Stimulated activated naive CD4-positive, alpha-beta T cell treated with Interleukin-2 at 50 U/mL for 16 hours (primary cell): ENCODE measurements around the gene PYGO1.
"Not testable (repeated sequence)": the region's sequence is repeated elsewhere in the genome, so short reads cannot be mapped to it uniquely, and the experiment has no call there.

Experiments used
- DNase-seq: peaks from one replicate; lab custom pipeline; 2025; lab: John Stamatoyannopoulos, UW

Gene PYGO1

DNA sequence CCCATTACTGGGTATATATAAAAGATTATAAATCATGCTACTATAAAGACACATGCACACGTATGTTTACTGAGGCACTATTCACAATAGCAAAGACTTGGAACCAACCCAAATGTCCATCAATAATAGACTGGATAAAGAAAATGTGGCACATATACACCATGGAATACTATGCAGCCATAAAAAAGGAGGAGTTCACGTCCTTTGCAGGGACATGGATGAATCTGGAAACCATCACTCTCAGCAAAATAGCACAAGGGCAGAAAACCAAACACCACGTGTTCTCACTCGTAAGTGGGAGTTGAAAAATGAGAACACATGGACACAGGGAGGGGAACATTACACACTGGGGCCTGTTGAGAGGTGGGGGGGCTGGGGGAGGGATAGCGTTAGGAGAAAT is 82.7 kb downstream of the PYGO1 start:
- DNase-seq: not testable (repeated sequence)

DNA sequence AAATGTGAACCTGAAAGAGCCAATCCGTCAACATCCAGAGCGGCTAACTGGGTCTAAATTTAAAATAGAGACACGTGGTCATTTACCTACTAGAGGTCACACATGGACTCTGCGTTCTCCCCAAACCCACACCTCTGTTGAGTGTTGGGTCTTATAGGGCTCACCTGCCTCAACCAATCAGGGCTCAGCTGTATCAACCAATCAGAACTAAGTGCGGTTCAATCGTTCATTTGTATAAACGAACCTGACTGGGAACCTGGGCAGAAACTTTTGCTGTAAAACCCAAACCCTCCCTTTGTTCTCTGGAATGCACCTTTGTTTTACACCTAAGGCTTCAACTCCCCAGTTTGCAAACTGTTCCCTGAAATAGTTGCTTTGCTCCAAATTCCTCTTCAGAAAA is 89.0 kb downstream of the PYGO1 start:
- DNase-seq: no peak

DNA sequence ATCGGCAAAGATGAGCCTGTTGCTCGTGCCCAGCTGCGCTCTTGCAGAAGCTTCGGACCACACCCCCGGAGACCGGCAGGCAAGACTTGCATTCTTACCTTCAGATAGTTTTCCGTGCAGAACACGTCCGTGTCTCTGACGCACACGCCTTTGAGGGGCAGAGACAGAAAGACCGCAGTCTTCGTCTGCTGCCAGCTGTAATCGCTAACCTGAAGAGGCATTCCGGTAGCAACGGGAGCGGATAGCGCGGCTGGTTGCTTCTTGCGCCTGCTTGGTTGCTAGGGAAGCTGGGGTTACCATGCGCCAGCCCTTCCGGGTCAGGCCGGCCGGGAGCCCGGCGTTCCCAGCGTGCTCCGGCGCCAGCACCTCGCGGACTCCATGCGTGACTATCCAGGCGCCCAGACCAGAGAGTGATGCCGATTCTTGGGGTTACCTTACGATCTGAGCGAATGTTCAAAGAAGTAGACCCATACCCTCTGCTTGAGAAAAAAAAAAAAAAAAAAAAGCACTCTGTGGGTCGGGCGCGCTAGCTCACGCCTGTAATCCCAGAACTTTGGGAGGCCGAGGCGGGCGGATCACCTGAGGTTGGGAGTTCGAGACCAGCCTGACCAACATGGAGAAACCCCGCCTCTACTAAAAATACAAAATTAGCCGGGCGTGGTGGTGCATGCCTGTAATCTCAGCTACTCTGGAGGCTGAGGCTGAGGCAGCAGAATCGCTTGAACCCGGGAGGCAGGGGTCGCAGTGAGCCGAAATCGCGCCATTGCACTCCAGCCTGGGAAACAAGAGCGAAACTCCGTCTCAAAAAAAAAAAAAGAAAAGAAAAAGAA is 89.8 kb downstream of the PYGO1 start:
- DNase-seq: peak; percentile 53

DNA sequence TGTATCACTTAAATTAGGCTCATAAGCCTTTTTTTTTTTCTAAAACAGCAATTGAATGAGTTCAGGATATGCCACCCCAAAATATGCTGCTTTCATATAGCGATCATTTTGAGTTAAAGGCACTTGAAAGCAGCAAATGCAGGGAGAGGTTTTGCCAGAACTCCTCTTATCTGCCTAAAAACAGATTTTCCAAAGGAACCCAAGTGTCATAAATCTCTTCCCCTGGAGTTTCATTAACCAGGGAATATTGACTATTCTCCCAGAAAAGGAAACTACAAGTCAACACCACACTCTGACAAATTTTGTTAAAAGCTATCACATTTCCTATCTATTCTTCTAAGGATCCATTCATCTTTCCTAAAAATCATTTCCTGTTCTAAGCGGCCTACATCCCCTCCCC is 91.4 kb downstream of the PYGO1 start:
- DNase-seq: no peak

DNA sequence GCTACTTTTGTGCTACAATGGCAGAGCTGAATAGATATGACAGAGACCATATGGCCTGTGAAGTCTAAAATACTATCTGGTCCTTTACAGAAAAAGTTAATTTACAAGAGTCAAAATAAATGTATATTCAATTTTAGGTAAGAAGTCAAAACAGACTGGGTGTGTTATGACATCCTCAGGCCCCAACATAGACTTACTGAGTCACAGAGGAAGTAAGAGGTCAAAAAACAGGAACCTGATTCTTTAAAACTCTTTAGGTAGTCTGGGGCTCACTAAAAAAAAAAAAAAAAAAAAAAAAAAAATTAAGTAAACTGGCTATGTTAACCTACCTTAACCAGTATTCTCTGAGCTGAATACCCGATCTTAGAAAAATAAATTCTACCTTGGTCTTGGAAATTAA is 93.2 kb downstream of the PYGO1 start:
- DNase-seq: no peak

DNA sequence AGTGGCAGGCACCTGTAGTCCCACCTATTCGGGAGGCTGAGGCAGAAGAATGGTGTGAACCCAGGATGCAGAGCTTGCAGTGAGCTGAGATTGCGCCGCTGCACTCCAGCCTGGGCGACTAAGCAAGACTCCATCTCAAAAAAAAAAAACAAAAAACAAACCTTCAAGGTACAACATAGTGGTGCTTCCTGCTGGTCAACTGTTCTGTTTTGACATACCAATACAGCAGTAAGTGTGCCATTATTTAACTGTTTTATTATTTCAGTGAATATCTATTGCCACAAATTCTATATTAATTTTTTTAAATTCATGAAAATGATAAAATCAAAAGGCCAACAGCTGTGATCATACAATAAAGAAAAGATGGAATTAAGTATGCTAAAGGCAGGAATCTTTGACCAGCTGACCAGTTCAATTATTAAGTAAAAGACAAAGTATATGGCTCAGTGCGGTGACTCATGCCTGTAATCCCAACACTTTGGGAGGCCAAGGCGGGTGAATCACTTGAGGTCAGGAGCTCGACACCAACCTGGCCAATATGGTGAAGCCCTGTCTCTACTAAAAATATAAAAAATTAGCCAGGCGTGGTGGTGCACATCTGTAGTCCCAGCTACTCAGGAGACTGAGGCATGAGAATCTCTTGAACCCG is 99.1 kb downstream of the PYGO1 start:
- DNase-seq: not testable (repeated sequence)
